GM04503 (cell line): ENCODE results near the gene USP30.
"Not testable (repeated sequence)": the region's sequence is repeated elsewhere in the genome, so short reads cannot be mapped to it uniquely, and the experiment has no call there.

Source experiments
- DNase-seq: peaks from one replicate; pipeline ENCODE4 v3.0.0-alpha.2; 2012; ENCODE audit warnings: low read depth

Gene USP30, protein sequence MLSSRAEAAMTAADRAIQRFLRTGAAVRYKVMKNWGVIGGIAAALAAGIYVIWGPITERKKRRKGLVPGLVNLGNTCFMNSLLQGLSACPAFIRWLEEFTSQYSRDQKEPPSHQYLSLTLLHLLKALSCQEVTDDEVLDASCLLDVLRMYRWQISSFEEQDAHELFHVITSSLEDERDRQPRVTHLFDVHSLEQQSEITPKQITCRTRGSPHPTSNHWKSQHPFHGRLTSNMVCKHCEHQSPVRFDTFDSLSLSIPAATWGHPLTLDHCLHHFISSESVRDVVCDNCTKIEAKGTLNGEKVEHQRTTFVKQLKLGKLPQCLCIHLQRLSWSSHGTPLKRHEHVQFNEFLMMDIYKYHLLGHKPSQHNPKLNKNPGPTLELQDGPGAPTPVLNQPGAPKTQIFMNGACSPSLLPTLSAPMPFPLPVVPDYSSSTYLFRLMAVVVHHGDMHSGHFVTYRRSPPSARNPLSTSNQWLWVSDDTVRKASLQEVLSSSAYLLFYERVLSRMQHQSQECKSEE

DNA sequence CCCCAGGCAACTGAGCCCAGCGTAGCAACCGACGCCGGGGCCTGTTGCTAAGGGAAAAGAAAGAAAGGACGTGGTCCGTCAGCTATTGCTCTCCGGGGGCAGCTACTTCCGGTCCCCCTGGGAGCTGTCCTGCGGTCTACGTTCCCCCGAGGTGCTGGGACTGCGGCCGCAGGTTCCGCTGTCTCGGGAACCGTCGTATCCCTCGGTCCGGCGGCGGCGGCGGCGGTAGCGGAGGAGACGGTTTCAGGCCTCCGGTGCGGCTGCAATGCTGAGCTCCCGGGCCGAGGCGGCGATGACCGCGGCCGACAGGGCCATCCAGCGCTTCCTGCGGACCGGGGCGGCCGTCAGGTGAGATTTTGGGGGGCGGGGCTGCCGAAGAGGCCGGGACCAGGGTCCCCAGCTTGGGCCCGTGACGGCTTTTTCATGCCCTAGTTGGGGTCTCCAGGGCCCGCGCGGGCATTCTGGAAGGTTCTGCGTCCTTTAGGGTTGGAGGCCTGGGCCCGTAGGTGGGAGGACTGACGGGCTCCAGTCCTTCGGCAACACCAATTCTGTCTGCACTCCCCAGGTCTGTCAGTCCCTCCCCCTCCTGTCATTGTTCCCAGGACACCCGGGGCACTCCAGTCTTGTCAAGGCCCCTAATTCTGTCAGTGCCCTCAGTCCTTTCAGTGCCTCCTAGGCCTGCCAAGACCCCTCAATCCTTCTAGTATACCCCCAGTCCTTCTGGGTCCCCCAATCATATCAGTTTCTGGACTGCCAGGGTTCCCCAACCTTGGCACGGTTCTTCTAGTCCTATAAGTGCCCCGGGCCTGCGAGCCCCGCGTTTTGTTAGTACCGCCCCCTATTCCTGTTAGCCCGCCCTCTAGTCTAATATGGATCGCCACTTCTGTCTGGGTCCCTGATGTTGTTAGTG lies at the start of gene USP30:
TSS of gene USP30 (plus strand) at position 163 of the 910 bp plus-strand sequence. CDS start at position 266, 103 bp downstream.
- peak; percentile 36 for DNase-seq

DNA sequence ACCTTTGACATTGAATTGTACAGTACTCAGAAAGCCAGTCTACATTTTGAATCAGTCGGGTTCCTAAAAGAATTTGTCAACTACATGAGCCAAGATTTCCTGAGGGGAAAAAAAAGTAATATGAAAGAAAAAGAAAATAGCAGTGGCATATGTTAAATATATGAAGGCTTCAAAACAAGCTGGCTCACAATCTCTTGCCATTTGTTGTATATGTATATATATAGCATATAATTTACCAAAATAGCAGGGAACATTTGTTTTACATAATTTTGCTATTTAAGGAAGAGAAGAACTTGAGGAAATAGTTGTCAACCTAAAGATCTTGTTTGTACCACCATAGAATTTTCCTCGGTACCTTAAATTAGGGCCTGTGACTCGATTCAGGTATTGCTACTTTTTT lies 48.4 kb upstream of the USP30 start:
- DNase-seq = no peak

DNA sequence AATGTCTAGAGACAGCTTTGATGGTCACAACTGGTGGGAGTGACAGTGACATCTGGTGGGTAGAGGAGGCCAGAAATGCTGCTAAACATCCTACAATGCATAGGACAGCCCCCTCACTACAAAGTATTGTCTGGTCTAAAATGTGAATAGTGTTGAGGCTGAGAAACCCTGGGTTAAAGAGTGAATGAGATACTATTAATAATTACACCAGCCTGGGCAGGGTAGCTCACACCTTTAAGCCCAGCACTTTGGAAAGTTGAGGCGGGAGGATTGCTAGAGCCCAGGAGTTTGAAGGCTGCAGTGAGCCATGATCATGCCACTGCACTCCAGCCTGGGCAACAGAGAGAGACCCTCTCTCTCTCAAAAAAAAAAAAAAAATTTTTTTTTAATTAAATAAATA lies 42.6 kb upstream of the USP30 start:
- DNase-seq = no peak

DNA sequence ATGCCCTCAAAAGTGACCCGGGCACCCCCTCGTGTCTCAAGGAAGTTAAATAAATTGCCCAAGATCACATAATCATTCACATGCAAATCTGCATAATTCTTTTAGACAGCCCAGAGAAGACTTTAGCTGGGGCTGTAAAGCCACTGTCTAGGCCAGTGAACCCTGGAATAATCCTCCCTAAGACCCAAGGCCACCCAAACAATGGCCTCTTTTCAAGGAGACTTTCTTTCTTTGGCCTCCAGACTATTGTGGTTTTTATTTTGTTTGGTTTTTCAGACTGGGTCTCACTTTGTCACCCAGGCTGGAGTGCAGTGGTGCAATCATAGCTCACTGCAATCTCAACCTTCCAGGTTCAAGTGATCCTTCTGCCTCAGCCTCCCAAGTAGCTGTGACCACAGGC lies 42.1 kb upstream of the USP30 start:
- DNase-seq = no peak

DNA sequence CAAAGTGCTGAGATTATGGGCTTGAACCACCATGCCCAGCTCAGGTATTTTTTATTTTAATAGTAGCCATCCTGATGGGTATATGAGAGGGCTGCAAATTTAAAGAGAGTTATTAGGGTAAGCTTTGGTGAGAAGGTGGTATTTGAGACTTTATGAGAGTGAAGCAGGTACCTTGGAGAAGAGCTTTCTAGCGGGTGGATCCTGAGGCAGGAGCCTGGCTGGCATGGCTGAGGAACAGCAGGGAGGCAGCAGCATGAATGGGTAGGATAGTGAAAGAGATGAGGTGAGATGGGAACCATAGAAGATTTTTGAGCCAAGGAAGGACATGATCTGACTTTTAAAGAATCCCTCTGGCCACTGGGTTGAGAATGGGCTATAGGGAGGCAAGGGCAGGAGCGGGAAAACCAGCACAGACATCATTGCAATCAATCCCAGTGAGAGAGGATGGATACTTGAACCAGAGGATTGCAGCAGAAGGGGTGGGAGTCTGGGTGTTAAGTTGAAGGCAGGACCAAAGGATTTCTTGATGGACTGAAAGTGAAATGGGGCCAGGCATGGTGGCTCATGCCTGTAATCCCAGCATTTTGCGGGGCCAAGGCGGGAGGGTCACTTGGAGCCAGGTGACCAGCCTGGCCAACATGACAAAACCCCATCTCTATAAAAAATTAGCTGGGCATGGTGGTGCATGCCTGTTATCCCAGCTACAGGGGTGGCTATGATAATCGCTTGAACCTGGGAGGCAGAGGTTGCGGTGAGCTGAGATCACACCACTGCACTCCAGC lies 37.2 kb upstream of the USP30 start:
- no peak for DNase-seq

DNA sequence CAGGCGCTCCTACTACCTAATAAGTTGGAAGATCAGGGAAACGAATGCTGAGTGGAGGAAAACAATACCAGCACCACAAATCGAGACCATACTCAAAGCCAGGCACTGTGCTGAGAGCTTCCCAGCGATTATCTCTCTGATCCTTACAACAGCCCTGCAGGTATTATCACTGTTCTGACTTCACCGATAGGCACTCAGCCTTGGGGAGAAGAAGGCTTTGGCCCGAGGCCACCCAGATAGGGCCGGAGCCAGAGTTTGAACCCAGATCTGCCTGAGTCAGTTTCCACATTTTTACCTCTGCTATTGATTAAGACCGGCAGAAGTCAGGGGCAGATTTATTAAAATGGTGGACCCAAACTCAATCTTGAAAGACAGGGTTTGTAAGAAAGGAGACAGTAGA lies 36.4 kb upstream of the USP30 start:
- DNase-seq = no peak

DNA sequence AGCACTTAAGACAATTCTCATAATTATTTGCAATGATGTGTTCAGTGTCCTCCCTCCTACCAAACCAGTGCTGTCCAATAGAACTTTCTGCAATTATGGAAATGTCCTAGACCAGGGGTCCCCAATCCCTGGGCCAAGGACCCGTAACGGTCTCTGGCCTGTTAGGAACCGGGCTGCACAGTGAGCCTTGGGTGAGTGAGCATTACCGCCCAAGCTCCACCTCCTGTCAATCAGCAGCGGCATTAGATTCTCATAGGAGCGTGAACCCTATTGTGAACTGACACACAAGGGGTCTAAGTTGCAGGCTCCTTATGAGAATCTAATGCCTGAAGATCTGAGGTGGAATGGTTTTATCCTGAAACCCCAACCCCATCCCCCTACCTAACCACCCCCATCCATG lies 35.4 kb upstream of the USP30 start:
- DNase-seq = no peak

DNA sequence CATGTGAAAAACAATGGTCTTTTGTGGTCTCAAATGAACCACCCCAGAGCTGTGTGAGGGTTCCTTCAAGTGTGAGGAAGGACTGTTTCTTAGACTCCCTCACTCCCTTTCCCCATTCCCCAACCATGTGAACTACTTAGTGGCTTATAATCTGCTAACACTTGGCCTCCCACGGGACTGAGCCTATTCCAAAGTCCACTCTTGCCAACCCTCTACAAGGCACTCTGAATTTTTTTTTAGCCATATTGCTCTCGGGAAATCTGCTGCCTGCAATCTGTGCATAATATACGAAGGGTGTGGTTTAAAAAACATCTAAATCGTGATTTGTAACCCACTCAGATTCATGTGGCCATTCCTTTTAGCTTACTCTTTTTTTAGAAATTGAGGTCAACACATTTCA lies 34.1 kb upstream of the USP30 start:
- DNase-seq = no peak

DNA sequence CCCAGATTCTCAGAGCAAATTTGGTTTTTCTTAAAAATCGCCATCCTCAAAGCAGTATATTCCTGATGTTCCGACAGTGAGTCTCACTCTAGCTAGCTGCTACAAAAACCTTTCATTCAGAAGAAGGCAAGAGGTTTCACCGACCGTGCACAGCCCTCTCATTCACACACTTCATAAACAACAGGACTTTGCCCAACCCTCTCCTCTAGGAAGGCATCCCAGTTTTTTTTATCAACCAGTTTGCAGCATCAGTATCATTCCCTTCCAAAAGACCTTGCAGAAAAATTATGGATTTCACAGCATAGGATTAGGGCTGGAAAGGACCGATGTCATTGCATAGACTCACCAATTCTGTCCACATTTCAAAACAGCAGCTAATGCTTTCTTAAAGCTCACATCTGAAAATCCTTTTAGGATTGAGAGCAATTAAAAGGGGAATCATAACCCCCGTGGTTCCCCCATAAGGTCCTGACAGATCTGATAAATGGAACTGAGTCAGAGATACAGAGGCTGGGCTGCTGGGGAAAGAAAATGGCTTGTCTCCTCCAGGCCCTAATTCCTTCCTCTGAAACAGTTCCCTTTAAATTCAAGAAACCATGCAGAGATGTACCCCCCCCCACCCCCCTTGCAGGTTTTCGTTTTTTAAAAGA lies 32.1 kb upstream of the USP30 start:
- DNase-seq = no peak

DNA sequence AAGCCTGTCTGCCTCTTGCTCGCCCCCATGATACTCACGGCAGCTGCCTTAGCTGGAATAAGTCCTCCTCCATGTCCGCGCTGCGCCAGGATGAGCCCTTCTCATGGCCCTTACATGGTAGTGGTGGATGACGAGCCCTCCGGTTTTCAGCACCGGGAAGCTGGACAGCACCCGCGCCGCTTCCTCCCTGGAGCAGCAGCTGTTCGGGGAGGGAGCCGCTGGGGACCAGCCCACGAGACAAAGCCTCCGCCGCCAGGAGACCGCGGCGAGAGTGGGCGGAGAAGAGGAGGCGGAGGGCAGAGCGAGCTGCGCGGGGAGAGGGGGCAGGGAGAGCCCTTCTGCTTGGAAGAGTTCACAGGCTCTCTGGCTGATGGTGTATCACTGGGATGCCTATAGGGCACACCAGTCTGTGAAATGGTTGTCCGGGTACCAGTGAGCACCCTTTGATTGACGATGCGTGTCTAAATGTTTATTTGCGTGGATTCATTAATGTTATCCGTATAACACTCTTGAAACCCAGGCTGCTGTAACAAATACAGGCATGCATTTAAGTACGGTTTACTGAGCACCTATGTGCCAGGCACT lies 31.5 kb upstream of the USP30 start, which contains the start of gene SVOP:
TSS of gene SVOP (minus strand) at position 273 of the 585 bp plus-strand sequence. CDS start at position 73, 200 bp downstream.
- peak; percentile 11 for DNase-seq

DNA sequence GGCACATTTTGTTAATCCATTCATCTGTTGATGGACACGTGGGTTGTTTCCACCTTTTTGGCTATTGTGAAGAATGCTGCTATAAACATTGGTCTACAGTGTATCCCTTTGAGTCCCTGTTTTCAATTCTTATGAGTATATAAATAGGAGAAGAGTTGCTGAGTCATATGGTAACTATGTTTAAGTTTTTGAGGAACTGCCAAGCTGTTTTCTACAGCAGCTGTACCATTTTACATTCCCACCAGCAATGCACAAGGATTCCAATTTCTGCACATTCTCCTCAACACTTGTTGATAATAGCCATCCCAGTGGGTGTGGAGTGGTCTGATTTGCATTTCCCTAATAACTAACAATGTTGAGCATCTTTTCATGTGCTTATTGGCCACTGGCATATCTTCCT lies 24.6 kb upstream of the USP30 start:
- no peak for DNase-seq

DNA sequence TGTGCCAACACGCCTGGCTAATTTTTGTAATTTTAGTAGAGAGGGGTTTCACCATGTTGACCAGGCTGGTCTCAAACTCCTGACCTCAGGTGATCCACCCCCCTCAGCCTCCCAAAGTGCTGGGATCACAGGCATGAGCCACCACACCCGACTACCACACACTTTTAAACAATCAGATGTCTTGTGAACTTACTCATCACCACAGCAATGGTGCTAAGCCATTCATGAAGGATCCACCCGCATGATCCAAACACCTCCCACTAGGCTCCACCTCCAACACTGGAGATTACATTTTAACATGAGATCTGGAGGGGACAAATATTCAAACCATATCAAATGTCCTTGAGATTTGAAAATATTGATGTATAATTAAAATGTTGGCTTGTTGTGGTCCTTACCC lies 23.8 kb upstream of the USP30 start:
- not testable (repeated sequence) for DNase-seq

DNA sequence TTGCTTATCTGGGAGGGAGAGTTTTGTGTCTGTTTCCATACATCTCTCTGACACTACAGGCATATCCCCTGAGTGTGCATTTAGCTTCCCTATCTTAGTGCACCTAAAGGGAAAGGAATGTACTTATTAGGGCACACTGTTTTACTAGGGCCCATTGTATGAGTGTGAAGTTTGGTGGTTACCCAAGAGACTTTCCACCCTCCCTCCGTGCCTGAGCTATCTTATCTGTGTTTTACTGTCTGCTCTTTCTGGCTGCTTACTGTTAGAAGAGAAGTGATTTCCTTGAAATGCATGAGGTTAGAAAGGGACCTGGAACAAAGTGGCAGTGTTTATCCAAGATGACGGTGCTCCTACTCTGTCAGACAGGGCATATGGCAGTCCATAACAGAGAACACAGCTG lies 23.0 kb upstream of the USP30 start:
- no peak for DNase-seq

DNA sequence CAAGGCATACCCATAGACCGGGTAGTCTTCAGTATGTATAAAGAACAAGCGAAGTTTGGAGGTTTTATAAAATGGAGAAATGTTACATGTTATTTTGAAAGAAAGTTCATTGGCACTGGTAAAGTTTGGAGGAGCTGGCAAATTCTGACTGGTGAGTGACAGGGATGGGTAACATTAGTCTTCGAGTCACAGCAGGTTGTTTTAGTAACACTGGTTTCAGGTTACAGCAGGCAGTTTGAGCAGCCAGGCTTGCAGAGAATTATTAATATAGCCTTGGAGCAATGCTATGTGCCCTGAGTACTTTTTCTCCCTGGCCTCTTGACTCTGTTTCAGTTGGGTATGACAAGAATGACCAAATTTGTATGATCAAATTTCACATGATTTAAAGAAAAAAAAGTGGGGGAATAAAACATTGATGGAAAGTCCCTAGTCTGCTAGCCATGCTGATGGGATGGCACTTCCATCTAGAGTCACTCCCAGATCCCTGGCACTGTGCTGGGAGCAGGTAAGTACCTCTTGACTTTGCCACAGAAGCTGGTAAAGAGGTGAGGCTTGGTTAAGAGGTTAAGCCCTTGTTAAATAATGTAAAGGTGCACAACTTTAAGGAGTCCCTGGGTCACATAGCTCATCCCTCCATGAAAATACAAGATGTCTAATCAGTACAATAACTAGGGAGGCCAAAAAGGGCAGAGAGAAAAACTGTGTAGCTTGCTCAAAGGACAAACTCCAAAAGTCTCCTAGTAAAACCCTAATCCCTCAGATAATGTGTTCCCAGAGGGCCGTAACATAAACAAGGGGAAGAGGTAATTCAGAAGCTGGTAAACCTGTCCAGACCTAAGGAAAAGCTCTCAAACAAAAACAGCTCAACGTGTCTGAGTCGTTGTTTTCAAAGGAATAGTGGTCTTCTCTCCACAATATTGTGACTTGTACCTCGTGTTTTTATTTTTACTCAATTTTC lies 18.9 kb upstream of the USP30 start:
- no peak for DNase-seq

DNA sequence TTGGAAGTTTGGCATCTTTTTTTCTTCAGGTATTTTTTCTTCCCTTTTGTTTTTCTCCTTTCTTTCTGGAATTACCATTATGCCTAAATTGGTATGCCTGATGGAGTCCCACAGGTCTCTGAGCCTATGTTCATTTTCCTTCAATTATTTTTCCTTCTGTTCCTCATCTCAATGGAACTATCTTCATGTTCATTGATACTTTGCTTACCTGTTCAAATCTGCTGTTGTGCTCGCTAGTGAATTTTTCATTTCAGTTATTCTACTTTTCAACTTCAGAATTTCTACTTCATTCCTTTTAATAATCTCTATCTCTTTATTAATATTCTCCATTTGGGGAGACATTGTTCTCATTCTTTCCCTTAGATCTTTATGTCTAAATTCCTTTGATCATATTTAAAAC lies 15.4 kb upstream of the USP30 start:
- no peak for DNase-seq

DNA sequence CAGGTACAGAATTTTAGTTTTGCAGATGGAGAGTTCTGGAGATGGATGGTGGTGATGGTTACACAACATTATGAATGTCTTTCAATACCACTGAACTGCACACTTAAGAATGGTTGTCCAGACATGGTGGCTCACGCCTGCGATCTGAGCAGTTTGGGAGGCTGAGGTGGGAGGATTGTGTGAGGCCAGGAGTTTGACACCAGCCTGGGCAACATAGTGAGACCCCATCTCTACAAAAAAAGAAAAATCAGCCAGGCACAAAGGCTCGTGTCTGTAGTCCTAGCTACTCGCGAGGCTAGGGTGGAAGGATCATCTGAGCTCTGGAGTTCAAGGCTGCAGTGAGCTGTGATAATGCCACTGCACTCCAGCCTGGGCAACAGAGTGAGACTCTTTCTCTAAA lies 8.1 kb upstream of the USP30 start:
- no peak for DNase-seq

DNA sequence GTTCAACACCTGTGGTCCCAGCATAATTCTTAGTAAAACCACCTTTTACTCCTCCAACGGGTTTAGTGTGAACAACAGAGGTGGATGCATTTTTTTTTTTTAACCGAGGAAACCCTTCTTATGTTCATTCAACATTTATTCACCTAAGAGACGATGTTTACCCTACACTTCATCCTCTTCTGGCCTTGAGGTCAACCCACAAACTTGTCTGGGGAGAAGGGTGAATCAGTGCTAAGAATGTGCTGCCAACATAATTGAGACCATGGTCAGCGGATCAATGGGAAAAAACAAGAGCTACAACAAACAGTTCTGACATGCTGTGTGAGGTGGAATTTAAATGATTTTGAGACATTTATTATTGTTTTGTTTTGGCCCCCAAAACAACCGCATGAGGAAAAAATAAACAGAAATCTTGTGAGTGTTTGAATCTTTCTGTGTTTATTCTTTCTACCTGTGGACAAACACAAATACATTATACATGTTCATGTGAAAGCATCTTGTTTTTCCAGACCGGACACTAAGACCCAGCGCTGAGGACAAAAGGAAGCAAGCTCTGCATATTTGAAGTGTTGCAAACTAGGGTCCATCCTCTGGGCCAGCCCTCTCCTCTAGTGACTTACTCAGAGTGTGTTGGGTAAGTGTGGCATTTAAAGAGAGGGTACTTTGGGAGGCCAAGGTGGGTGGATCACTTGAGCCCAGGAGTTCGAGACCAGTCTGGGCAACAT lies 5.1 kb upstream of the USP30 start:
- no peak for DNase-seq

DNA sequence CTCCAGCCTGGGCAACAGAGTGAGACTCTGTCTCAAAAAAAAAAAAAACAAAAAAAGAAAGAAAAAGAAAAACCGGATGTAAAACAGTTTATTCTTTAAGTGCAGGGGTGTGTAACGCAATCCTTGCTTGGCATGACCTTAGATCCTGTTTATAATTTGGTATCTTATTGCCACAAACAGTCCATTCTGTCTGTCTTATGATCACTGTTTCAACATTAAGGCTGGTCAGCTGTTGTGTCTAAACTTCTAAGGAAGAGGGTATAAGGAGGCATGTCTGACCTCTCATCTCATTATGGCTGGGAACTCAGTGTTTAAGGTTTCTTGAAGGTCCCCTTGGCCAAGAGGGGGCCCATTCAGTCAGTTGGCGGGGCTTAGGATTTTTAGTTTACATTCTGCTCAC lies 3.7 kb upstream of the USP30 start:
- DNase-seq = not testable (repeated sequence)

DNA sequence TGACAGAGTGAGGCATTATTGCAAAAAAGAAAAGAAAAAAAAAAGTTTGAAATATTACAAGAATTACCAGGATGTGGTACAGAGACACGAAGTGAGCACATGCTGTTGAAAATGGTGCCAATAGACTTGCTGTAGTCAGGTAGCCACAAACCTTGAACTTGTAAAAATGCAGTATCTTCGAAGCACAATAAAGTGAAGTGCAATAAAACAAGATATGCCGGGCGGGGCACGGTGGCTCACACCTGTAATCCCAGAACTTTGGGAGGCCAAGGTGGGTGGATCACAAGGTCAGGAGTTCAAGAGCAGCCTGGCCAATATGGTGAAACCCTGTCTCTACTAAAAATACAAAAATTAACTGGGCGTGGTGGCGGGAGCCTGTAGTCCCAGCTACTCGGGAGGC lies 2.6 kb upstream of the USP30 start:
- not testable (repeated sequence) for DNase-seq
